Measurements from ENCODE around the gene KRTCAP3. TPM values are rescaled to one million over a fixed set of nuclear protein-coding genes. Genes with fewer than 3 reads are reported as not detected.

KRTCAP3 gene
- polyA plus RNA-seq, 1 donor (not counting 4 experiments of a cell fraction or from before 2014, with no cell fraction given), result 14.7 TPM

DNA sequence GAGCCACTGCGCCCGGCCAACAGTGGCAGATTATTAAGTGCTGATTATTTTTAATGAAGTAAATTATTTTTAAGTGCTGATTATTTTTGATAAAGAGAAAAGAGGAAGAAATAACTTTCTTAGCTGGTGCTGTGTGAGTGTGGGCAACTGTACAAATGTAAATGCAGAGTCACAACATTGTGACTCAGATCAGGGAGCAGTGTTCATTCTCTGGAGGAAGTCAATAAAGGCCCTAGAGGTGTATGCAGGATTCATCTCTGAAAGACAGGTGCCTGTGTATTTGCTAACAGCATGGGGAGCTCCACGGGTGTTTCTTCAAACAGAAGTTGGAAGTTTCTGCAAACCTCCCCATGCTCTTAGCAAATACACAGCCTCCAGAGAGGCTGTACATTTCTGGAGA, 6.2 kb downstream of the KRTCAP3 start:
- peaks cover 1 to 25% of the 10 kb centered on the region in 2 experiments for H3K36me3 ChIP-seq (ENCODE audit: control insufficient read depth in 2 of 2, extremely low read depth in 1 of 2, insufficient read depth in 2 of 2, low read length in 2 of 2)

DNA sequence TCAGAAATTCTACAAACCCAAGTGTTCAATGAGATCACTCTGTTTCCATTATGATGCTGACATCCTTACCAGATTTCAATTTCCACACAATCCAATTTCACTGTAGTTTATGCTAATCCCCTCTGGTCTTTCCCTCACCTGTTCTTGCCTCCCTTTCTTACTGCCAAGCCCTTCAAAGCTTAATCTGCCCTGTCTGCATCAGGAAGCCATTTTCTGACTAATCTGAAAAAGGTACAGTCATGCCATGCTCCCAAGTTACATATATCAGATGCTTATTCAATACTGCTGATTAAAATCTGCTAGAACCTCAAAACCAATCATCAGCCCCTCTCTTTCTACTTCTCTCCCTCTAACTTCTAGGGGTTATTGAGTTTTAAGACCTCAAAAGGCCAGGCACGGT, 8.9 kb downstream of the KRTCAP3 start:
- Histone ChIP-seq H3K4me1 (ENCODE audit: control insufficient read depth, extremely low read depth, insufficient read depth, low read length) (peaks cover 7% of the 10 kb centered on the region), H3K27me3 (ENCODE audit: control insufficient read depth, extremely low read depth, insufficient read depth, low read length) (no peaks in the 10 kb centered on the region), H3K36me3 (ENCODE audit: control insufficient read depth in 2 of 2, extremely low read depth in 1 of 2, insufficient read depth in 2 of 2, low read length in 2 of 2) (peaks cover 7 to 20% of the 10 kb centered on the region in 2 experiments), H3K27ac (ENCODE audit: control insufficient read depth, insufficient read depth, low read length) (no peak overlapping the region), H4K20me1 (ENCODE audit: control insufficient read depth, extremely low read depth, insufficient read depth, low read length) (no peaks in the 10 kb centered on the region), H3K9ac (ENCODE audit: control insufficient read depth, extremely low read depth, insufficient read depth, low read length) (no peak overlapping the region), H2AFZ (ENCODE audit: control insufficient read depth, low read length) (no peak overlapping the region), H3K79me2 (ENCODE audit: control insufficient read depth, insufficient read depth, low read length) (no peaks in the 10 kb centered on the region), H3K9me1 (ENCODE audit: control insufficient read depth, extremely low read depth, insufficient read depth, low read length) (no peaks in the 10 kb centered on the region), H3K4me2 (ENCODE audit: control insufficient read depth, extremely low read depth, insufficient read depth, low read depth, low read length) (no peak overlapping the region), H3K9me3 (ENCODE audit: control insufficient read depth, low read depth, low read length) (no peaks in the 10 kb centered on the region), H3K4me3 (ENCODE audit: control insufficient read depth in 2 of 3, extremely low read depth in 1 of 3, insufficient read depth in 2 of 3, low read depth in 1 of 3, low read length in 3 of 3) (no peak overlapping the region)
- TF ChIP-seq, protein P1, sequence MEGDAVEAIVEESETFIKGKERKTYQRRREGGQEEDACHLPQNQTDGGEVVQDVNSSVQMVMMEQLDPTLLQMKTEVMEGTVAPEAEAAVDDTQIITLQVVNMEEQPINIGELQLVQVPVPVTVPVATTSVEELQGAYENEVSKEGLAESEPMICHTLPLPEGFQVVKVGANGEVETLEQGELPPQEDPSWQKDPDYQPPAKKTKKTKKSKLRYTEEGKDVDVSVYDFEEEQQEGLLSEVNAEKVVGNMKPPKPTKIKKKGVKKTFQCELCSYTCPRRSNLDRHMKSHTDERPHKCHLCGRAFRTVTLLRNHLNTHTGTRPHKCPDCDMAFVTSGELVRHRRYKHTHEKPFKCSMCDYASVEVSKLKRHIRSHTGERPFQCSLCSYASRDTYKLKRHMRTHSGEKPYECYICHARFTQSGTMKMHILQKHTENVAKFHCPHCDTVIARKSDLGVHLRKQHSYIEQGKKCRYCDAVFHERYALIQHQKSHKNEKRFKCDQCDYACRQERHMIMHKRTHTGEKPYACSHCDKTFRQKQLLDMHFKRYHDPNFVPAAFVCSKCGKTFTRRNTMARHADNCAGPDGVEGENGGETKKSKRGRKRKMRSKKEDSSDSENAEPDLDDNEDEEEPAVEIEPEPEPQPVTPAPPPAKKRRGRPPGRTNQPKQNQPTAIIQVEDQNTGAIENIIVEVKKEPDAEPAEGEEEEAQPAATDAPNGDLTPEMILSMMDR (optimal IDR thresholded peaks at IDR 0.05 in 1 of 3, IDR thresholded peaks at IDR 0.05 in 1 of 3, conservative IDR thresholded peaks at IDR 0.05 in 1 of 3; ENCODE audit: extremely low read depth in 1 of 3, insufficient read depth in 2 of 3, low read length in 3 of 3), result no peak
- no peak for TF ChIP-seq EZH2 (IDR thresholded peaks at IDR 0.05; ENCODE audit: low read length)
- DNase-seq (ENCODE audit: low read depth, low spot score) (no peak), FAIRE-seq (no peak)
- dilution Hi-C loops (cut with MboI; ENCODE audit: extremely low pct_ligation_motif_present, low sequenced_read_pairs), result no loop called here

More for the DNA sequence above, 6.2 kb downstream of the KRTCAP3 start:
- no peaks in the 10 kb centered on the region for H3K9me1 ChIP-seq (ENCODE audit: control insufficient read depth, extremely low read depth, insufficient read depth, low read length)
- TF ChIP-seq EZH2 (IDR thresholded peaks at IDR 0.05; ENCODE audit: low read length), result no peak
- TF ChIP-seq, protein P1 (optimal IDR thresholded peaks at IDR 0.05 in 1 of 3, IDR thresholded peaks at IDR 0.05 in 1 of 3, conservative IDR thresholded peaks at IDR 0.05 in 1 of 3; ENCODE audit: extremely low read depth in 1 of 3, insufficient read depth in 2 of 3, low read length in 3 of 3), result no peak
- H3K9me3 ChIP-seq (ENCODE audit: control insufficient read depth, low read depth, low read length), result no peaks in the 10 kb centered on the region
- DNase-seq (ENCODE audit: low read depth, low spot score) (no peak), FAIRE-seq (no peak)
- no peak overlapping the region for H3K9ac ChIP-seq (ENCODE audit: control insufficient read depth, extremely low read depth, insufficient read depth, low read length)
- no peak overlapping the region for H3K4me3 ChIP-seq (ENCODE audit: control insufficient read depth in 2 of 3, extremely low read depth in 1 of 3, insufficient read depth in 2 of 3, low read depth in 1 of 3, low read length in 3 of 3)
- dilution Hi-C loops (cut with MboI; ENCODE audit: extremely low pct_ligation_motif_present, low sequenced_read_pairs), result no loop called here
- H3K79me2 ChIP-seq (ENCODE audit: control insufficient read depth, insufficient read depth, low read length), result no peaks in the 10 kb centered on the region
- peaks cover 17% of the 10 kb centered on the region for H3K4me1 ChIP-seq (ENCODE audit: control insufficient read depth, extremely low read depth, insufficient read depth, low read length)
- no peaks in the 10 kb centered on the region for H3K27me3 ChIP-seq (ENCODE audit: control insufficient read depth, extremely low read depth, insufficient read depth, low read length)
- H3K27ac ChIP-seq (ENCODE audit: control insufficient read depth, insufficient read depth, low read length), result no peak overlapping the region
- no peaks in the 10 kb centered on the region for H4K20me1 ChIP-seq (ENCODE audit: control insufficient read depth, extremely low read depth, insufficient read depth, low read length)
- H2AFZ ChIP-seq (ENCODE audit: control insufficient read depth, low read length), result no peak overlapping the region
- no peak overlapping the region for H3K4me2 ChIP-seq (ENCODE audit: control insufficient read depth, extremely low read depth, insufficient read depth, low read depth, low read length)

Data from keratinocyte (primary cell).